Ovary (tissue), 3 donors: ENCODE data around the gene PTPRJ.

Experiments
- POLR2A ChIP-seq: fragments of 450-650 bp; IDR thresholded peaks from one replicate; pipeline ENCODE4 v1.6.1; 2017; ENCODE audit warnings: antibody characterized with exemption, mild to moderate bottlenecking, moderate library complexity
- TF ChIP-seq, protein P1 (sequence below), 3 donors: fragments of 450-650 bp in 2 of 3; fragments of 200-600 bp in 1 of 3; IDR thresholded peaks; one replicate each; pipeline versions ENCODE4 v1.5.1 to v1.8.0; 2016 to 2022; ENCODE audit warnings: antibody characterized with exemption in 3 of 3, mild to moderate bottlenecking in 1 of 3
- donor health status: DM: no; HTN: no; CAD: no.

DNA sequence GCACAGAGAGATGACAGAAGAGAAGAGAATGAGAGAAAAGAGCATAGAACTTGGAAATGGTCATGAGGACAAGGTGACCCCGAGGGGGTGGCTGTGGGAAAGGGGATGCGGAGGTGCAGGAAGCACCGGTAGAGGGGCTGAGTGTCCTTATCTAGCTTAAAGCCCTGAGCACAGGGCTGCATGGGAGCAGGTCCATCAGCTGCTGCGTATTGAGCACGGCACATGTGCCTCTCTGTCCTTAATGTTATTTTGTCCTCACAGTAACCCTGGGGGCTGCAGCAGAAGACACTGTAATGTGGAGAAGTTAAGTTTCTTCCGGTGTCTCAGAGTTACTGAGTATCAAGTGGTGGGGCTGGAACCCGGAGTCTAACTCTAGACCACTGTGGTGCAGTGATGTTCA, 141.9 kb downstream of the PTPRJ start:
- no peak for TF ChIP-seq POLR2A
- TF ChIP-seq, protein P1, sequence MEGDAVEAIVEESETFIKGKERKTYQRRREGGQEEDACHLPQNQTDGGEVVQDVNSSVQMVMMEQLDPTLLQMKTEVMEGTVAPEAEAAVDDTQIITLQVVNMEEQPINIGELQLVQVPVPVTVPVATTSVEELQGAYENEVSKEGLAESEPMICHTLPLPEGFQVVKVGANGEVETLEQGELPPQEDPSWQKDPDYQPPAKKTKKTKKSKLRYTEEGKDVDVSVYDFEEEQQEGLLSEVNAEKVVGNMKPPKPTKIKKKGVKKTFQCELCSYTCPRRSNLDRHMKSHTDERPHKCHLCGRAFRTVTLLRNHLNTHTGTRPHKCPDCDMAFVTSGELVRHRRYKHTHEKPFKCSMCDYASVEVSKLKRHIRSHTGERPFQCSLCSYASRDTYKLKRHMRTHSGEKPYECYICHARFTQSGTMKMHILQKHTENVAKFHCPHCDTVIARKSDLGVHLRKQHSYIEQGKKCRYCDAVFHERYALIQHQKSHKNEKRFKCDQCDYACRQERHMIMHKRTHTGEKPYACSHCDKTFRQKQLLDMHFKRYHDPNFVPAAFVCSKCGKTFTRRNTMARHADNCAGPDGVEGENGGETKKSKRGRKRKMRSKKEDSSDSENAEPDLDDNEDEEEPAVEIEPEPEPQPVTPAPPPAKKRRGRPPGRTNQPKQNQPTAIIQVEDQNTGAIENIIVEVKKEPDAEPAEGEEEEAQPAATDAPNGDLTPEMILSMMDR (IDR thresholded peaks at IDR 0.05), result no peak
